GM12878 (cell line): ENCODE data around the gene KIAA1217. TPM values are rescaled to one million over a fixed set of nuclear protein-coding genes. Genes with fewer than 3 reads are reported as not detected.

Experiments used
- ATAC-seq: fragments of 200-7000 bp; cut with Tn5 transposase; 3 replicates; pipeline ENCODE4 v1.9.1; 2020; ENCODE audit warnings: mild to moderate bottlenecking, moderate library complexity
- BruUV-seq: library from RNA; stranded (reverse); fragments of 400-500 nt; replicated peaks from 2 replicates; lab custom pipeline; 2021; lab: Mats Ljungman, UMichigan
- CTCF ChIA-PET: fragments of 300-600 bp; sonication (Branson Sonifier 250); formaldehyde crosslinking; extraction: SDS; loops from one replicate; lab custom pipeline; 2021; ENCODE audit warnings: inconsistent platforms; lab: Yijun Ruan, JAX
- POLR2A ChIA-PET: fragments of 350-600 bp; formaldehyde crosslinking; extraction: SDS; loops from one replicate; lab custom pipeline; 2021; ENCODE audit warnings: inconsistent platforms; lab: Charles Lee
- RAD21 ChIA-PET: fragments of 300-600 bp; sonication (Branson Sonifier 250); formaldehyde crosslinking; loops from one replicate; lab custom pipeline; 2023; ENCODE audit warnings: antibody characterized with exemption; ENCODE audit not compliant: unreplicated experiment; lab: Charles Lee
- SMC1A ChIA-PET: fragments of 300-600 bp; sonication (Branson Sonifier 250); formaldehyde crosslinking; loops from one replicate; lab custom pipeline; 2023; ENCODE audit not compliant: unreplicated experiment, uncharacterized antibody; lab: Charles Lee
- DNase-seq: peaks from one replicate; pipeline ENCODE4 v3.0.0-alpha.2; 2011; ENCODE audit warnings: low read depth, low spot score
- FAIRE-seq: peaks from 3 replicates; lab custom pipeline; 2011; peaks lifted over from hg19 to GRCh38; lab: Jason Lieb, UNC
- H2AFZ ChIP-seq: 2 replicates; pipeline ENCODE4 v1.6.0; 2011; ENCODE audit warnings: low read depth, low read length, control low read depth; ENCODE audit not compliant: control insufficient read depth
- H3K27ac ChIP-seq: 2 replicates; pipeline ENCODE4 v1.5.1; 2011; ENCODE audit warnings: control low read depth; ENCODE audit not compliant: control insufficient read depth, insufficient read depth
- H3K27me3 ChIP-seq, 2 experiments: replicated peaks in 1 of 2; 2 replicates each; pipeline versions ENCODE4 v1.6.0 to v1.6.1; 2011; ENCODE audit warnings: low read length in 1 of 2; ENCODE audit not compliant: control insufficient read depth in 2 of 2, insufficient read depth in 2 of 2
- H3K36me3 ChIP-seq, 2 experiments: 2 replicates each; pipeline ENCODE4 v1.5.1; 2011; ENCODE audit warnings: low read length in 1 of 2; ENCODE audit not compliant: control insufficient read depth in 2 of 2, insufficient read depth in 2 of 2
- H3K4me1 ChIP-seq: 2 replicates; pipeline ENCODE4 v1.6.1; 2011; ENCODE audit warnings: mild to moderate bottlenecking, low read length, moderate library complexity, mixed read lengths; ENCODE audit not compliant: control insufficient read depth, insufficient read depth
- H3K4me2 ChIP-seq: 2 replicates; pipeline ENCODE4 v1.6.0; 2011; ENCODE audit warnings: control low read depth; ENCODE audit not compliant: control insufficient read depth, insufficient read depth
- H3K4me3 ChIP-seq: fragments of 200-600 bp; sonication (generic); 2 replicates; pipeline ENCODE4 v1.5.1; 2016
- H3K79me2 ChIP-seq: 2 replicates; pipeline ENCODE4 v1.6.0; 2011; ENCODE audit warnings: low read length; ENCODE audit not compliant: control insufficient read depth, insufficient read depth
- H3K9ac ChIP-seq: 2 replicates; pipeline ENCODE4 v1.8.0; 2011; ENCODE audit warnings: low read length, control low read depth, mixed read lengths; ENCODE audit not compliant: control insufficient read depth, insufficient read depth
- H3K9me3 ChIP-seq: replicated peaks from 3 replicates; pipeline ENCODE4 v1.5.1; 2011; ENCODE audit warnings: mild to moderate bottlenecking, low read length; ENCODE audit not compliant: control insufficient read depth, insufficient read depth
- H4K20me1 ChIP-seq: 2 replicates; pipeline ENCODE4 v1.6.0; 2011; ENCODE audit not compliant: control insufficient read depth, insufficient read depth
- E2F8 ChIP-seq: fragments of 450-650 bp; IDR thresholded peaks from 2 replicates; pipeline ENCODE4 v1.6.1; 2018; ENCODE audit warnings: mild to moderate bottlenecking, low read depth, moderate library complexity; ENCODE audit not compliant: partially characterized antibody
- PML ChIP-seq: IDR thresholded peaks from 2 replicates; pipeline ENCODE4 v1.6.1; 2012; ENCODE audit warnings: low read length, inconsistent platforms
- SREBF1 ChIP-seq: IDR thresholded peaks from 2 replicates; pipeline ENCODE4 v1.6.1; 2012; ENCODE audit warnings: mild to moderate bottlenecking, low read length
- WGBS: methylation state at CpG from one replicate; pipeline ENCODE4 v1.1.6; 2016; ENCODE audit warnings: low lambda C conversion rate; ENCODE audit not compliant: insufficient replicate concordance, insufficient coverage; ENCODE audit errors: missing lambda C conversion rate; 5-methylcytosine and 5-hydroxymethylcytosine counted together
- in situ Hi-C: fragments of 300-500 bp; cut with MboI; formaldehyde crosslinking; loops from 9 replicates; pipeline ENCODE4 v1.14.3; 2018; ENCODE audit warnings: mixed read lengths
- intact Hi-C: fragments of 100-400 bp; cut with micrococcal nuclease; formaldehyde crosslinking; loops from one replicate; pipeline ENCODE4 v1.14.2; 2022; ENCODE audit not compliant: unreplicated experiment
- polyA plus RNA-seq, 11 experiments: library from polyadenylated mRNA; depleted of rRNA in 4 of 11; unstranded in 6 of 11; stranded (reverse) in 5 of 11; fragments of >200 nt; fragmentation: Nextera tagmentation in 4 of 11; fragmentation: Illumina TruSeq in 1 of 11; extraction: Ambion mirVana in 4 of 11; extraction: Trizol in 1 of 11; gene quantifications; 1 replicate in 1 of 11; 2 replicates in 10 of 11; pipeline versions ENCODE4 v1.2.1 to v1.2.3, GENCODE V29; 2011 to 2016; ENCODE audit warnings: inconsistent platforms in 2 of 11, missing spikeins in 2 of 11, low read depth in 1 of 11
- total RNA-seq, 4 experiments: library from RNA; depleted of rRNA in 3 of 4; stranded (reverse); fragments of >200 nt in 3 of 4; fragmentation: Illumina TruSeq in 1 of 4; extraction: Trizol in 1 of 4; gene quantifications; 2 replicates each; pipeline versions ENCODE4 v1.2.1 to v1.2.3, GENCODE V29; 2013 to 2021

Gene KIAA1217
- total and polyA plus RNA-seq, 10 of the 15 experiments (the other 5 are each of a cell fraction or from before 2014, with no cell fraction given) = 0.57 to 3.8 (median 2.1) TPM

GRCh38 chr10:24467136-24467535, 258.2 kb downstream of the KIAA1217 start:
- FAIRE-seq = no peak
- TF ChIP-seq E2F8 = no peak
- no peak for TF ChIP-seq SREBF1
- no peak for TF ChIP-seq PML
- CTCF ChIA-PET = interaction anchor here (0.6 to 1.6 kb wide), 3 partner anchors 14 to 48 kb away, joined by 3 to 4 read pairs (median 3); no protein-coding TSS in a partner anchor
- Histone ChIP-seq H2AFZ (no peak overlapping the region), H3K79me2 (no peaks in the 10 kb centered on the region), H3K27ac (no peak overlapping the region), H3K27me3 (no peaks in the 10 kb centered on the region), H3K4me2 (no peak overlapping the region), H3K4me3 (no peak overlapping the region), H3K4me1 (peaks cover 15% of the 10 kb centered on the region), H4K20me1 (no peaks in the 10 kb centered on the region), H3K9ac (no peak overlapping the region), H3K36me3 (no peaks in the 10 kb centered on the region), H3K9me3 (no peaks in the 10 kb centered on the region)
- intact Hi-C loops = no loop called here
- in situ Hi-C loops = no loop called here
- SMC1A ChIA-PET = interaction anchor here (1.1 to 2.2 kb wide), 6 partner anchors 14 to 256 kb away, joined by 3 to 9 read pairs (median 4); no protein-coding TSS in a partner anchor
- RAD21 ChIA-PET = interaction anchor here (0.6 to 1.7 kb wide), 3 partner anchors 23 to 258 kb away, joined by 3 to 5 read pairs (median 3); partner anchors contain the start of gene KIAA1217
- WGBS = 33% methylated on average over 1 of the region's 1 CpG
- DNase-seq = no peak
- no peak for ATAC-seq
- POLR2A ChIA-PET = interaction anchor here (0.6 to 1.0 kb wide), 2 partner anchors 50 to 62 kb away, joined by 4 read pairs; no protein-coding TSS in a partner anchor
- no TSS peak for BruUV-seq
